Stimulated activated CD4-positive, alpha-beta T cell treated with anti-CD3 and anti-CD28 coated beads, Interleukin-15, amount 100 ng/mL, for 1 hour (primary cell): ENCODE data around the gene TMEM131L.
"Not testable (repeated sequence)": the region's sequence is repeated elsewhere in the genome, so short reads cannot be mapped to it uniquely, and the experiment has no call there.

ENCODE experiments used
- DNase-seq, 2 donors: peaks; one replicate each; pipeline ENCODE4 v3.0.0-alpha.2; 2020; ENCODE audit warnings: low read depth in 1 of 2, low spot score in 1 of 2

The TMEM131L gene

GRCh38 chr4:153448003-153448731 lies 18.0 kb upstream of the TMEM131L start:
- DNase-seq: no peak

GRCh38 chr4:153449338-153449737 lies 16.8 kb upstream of the TMEM131L start:
- DNase-seq: no peak

- no peak for DNase-seq
Observed at GRCh38 chr4:153450544-153450917, 15.6 kb upstream of the TMEM131L start.

DNA sequence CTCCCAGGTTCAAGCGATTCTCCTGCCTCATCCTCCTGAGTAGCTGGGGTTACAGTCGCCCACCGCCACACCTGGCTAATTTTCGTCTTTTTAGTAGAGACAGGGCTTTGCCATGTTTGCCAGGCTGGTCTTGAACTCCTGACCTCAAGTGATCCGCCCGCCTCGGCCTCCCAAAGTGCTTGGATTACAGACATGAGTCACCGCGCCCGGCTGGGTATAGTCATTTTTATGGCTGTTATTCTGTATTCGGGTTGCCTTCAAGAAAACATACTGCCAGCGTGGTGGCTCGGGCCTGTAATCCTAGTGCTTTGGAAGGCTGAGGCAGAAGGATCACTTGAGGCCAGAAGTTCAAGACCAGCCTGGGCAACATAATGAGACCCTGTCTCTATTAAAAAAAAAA lies 15.0 kb upstream of the TMEM131L start:
- DNase-seq: not testable (repeated sequence)

GRCh38 chr4:153451911-153452657 lies 14.1 kb upstream of the TMEM131L start:
- no peak for DNase-seq

DNA sequence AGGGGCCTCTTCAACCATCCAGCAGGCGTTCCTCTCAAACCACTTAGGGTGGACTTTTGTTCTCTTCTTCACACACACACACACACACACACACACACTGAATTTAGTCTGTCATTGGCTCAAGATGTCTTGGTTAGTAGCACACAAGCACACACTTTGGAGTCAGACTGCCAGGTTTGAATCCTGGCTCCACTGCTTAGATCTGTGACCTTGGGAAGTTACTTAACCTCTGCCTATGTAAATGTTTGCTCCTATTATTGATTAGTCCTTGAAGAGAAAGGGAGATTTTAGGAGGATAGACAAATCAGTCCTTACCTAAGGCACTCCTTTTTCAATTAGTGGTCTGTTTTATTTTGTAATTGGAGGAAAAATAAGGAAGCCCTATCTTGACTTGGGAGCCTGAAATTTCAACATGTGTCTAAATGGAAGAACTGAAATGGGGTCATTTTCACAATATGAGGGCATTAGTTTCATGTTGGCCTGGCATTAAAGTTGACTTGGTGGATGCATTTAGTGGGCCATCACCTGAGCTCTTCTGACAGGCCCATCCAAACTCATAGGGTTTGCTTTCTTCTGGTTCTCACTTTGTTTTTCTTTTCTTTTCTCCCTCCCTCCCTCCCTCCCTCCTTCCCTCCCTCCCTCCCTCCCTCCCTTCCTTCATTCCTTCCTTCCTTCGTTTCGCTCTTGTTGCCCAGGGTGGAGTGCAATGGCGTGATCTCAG lies 13.3 kb upstream of the TMEM131L start:
- no peak for DNase-seq

GRCh38 chr4:153453402-153453801 lies 12.8 kb upstream of the TMEM131L start:
- no peak for DNase-seq

DNA sequence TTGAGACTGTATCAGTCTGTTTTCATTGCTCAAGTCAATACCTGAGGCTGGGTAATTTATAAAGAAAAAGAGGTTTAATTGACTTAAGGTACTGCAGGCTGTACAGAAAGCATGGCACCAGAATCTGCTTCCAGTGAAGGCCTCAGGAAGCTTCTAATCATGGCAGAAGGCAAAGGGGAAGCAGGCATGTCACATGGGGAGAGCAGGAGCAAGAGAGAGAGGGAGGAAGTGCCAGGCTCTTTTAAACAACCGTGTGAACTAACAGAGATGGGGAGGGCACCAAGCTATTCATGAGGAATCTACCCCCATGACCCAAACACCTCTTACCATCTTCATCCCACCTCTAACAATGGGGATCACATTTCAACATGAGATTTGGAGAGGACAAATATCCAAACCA lies 7.2 kb upstream of the TMEM131L start:
- no peak for DNase-seq

DNA sequence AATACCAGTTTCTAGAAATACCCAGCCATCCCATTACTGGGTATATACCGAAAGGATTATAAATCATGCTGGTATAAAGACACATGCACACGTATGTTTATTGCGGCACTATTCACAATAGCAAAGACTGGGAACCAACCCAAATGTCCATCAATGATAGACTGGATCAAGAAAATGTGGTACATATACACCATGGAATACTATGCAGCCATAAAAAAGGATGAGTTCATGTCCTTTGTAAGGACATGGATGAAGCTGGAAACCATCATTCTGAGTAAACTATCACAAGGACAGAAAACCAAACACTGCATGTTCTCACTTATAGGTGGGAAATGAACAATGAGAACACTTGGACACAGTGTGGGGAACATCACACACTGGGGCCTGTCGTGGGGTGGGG lies 4.6 kb upstream of the TMEM131L start:
- DNase-seq: not testable (repeated sequence)

DNA sequence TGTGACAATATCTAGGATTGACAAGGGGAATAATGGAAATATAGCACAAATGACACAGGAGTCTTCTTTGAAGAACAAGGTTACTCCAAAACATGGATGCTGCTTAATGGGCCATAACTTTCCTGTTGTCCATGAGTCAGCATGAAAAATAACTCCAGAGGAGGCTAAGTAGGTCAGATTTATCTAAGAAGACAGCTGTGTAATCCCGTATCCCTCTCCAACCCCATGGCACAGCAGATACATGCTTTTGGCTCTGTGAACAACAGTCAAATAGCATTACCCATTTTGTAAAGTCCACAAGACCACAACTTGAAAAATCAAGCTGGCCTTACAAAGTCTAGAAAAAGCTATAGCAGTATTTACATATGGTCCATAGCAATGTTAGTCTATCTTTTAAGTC lies 2.1 kb upstream of the TMEM131L start:
- DNase-seq: no peak

DNA sequence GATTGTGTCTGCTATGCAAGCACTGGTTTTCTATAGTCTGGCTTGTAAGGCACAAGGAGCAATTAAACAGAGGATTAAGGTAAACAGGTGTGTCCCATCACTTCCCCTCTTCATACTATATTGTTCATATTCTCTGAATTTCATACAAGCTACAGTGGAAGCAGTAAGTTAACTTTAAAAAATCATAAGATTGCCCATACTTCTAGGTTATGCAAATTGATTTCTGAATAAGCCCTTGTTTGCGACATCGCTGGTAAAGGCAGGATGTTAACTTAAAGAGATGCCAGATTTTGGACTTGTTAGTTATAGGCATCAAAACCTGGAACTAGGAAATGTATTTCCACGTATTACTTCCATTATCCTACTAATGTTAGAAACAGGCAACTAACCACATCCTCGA lies 1.0 kb upstream of the TMEM131L start:
- no peak for DNase-seq

DNA sequence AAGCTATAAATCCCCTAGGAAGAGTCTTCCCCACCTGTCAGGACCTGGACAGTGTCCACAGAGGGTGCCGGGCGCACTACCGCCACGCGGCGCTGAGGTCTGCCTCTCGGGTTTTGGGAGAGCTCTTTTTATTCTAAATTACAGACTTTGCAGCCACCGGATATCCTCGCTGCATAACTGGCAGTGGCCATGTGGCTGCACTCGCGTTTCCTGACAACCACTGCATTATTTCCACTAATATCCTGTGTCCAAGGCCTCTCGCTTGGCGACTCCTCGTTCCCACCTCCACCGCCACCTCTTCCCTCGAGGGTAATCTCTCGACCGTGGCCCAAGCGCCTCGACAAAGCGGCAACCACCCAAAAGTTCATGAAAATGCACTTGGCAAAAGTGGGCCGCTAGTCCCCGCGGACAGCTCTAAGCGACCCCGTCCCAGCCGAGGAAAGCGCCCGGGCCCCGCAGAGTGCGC lies 512 bp upstream of the TMEM131L start:
- peak in 1 of 2 donors; percentile 17 for DNase-seq

DNA sequence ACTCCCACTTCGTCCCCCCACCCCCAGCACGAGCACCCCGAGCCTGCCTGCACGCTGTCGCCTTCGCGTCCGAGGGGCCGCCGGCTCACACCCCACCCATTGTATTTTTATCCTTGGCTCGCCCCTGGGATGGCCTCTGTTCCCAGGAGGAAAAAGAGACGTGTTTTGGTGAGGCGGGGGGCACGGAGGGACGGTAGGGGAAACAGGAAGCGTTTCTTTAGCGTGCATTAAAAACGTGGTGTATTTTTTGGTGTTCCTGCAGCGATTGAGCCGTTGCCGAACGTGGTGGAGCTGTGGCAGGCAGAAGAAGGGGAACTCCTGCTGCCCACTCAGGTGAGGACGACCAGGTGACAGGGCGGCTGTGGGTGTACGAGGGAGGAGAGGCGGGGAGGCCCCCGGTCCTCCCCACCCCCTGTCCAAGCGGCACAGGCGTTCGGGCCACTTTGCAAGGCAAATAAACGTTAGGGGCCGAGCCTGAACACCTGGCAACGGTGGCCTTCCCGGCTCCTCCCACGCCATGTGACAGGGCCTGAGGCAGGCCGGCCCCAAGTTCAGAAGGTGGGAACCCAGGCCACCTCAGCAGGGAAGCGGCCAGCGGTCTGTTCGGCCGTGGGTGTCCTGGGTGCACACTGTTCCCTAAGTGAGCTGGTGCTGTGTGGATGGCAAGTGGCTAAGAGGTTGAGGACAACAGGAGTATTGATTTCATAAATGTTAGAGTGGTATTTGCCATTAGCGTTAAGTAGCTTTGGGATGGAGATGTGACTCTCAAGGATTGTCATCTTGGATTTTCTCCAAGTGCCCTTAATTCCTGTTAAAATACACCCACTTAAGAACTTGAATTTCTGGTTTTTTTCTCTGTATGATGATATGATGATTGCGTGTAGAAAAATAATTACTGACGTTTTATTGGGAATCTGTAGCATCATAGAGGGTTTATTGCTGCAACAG lies 1.1 kb downstream of the TMEM131L start:
- peak in 1 of 2 donors; percentile 39 for DNase-seq

- no peak for DNase-seq
Observed at GRCh38 chr4:153467897-153468262, 1.7 kb downstream of the TMEM131L start.

- no peak for DNase-seq
Observed at GRCh38 chr4:153468587-153468986, 2.4 kb downstream of the TMEM131L start.

DNA sequence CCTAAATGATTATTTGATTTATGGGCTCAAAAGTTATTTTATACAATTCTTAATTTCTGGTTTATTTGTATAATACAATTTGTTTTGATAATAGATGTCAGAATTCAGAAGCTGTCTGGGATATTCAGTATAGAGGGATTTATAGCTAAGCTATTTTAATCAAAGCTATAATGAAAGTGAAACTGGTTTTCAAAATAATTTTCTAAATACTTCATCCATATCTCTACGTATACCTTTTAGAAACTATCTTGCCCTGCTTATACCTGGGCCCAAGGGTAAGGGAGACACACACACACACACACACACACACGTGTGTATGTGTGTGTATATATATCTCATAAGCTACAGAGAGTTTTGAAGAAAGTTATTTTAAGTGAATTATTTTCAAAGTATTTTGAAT lies 2.9 kb downstream of the TMEM131L start:
- no peak for DNase-seq

- not testable (repeated sequence) for DNase-seq
Observed at GRCh38 chr4:153471071-153471697, 5.0 kb downstream of the TMEM131L start.

DNA sequence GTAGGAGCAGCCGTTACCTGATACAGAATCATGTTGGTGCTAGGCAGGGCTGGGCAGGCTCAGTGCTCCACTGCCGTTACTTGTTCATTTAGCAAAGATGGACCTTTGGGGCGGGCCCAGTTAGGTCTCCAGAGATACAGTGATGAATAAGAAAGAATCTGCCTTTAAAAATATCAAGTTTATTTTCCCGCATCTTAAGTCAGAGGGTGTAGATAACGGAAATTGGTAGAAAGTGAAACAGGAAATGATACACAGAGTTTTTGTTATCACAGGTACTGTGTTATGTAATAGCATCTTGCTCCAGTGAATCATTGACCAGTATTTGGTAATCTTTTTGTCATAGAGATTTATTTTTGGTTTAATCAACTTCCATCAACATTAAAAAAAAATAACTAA lies 5.5 kb downstream of the TMEM131L start:
- no peak for DNase-seq

- no peak for DNase-seq
Observed at GRCh38 chr4:153472122-153473037, 6.2 kb downstream of the TMEM131L start.
